NCI-H226 (cell line): ENCODE measurements around the gene TDO2.

Experiments
- DNase-seq: peaks from one replicate; pipeline ENCODE4 v3.0.0-alpha.2; 2015

Gene TDO2

GRCh38 chr4:155903453-155903852 lies at the start of gene TDO2:
TSS of gene TDO2 (plus strand) at chr4:155903696. CDS start at chr4:155903759, 63 bp downstream.
- DNase-seq, result no peak

GRCh38 chr4:155854582-155855226 lies 48.8 kb upstream of the TDO2 start:
- DNase-seq, result no peak

GRCh38 chr4:155855897-155856296 lies 47.6 kb upstream of the TDO2 start:
- DNase-seq, result no peak

GRCh38 chr4:155866177-155866576 lies 37.3 kb upstream of the TDO2 start, which contains the start of gene ASIC5:
TSS of gene ASIC5 (minus strand) at chr4:155866277. CDS start at chr4:155866226, 51 bp downstream.
- DNase-seq, result no peak

- no peak for DNase-seq
These were observed 27.6 kb upstream of the TDO2 start for GRCh38 chr4:155875878-155876277.

GRCh38 chr4:155877971-155878370 lies 25.5 kb upstream of the TDO2 start:
- DNase-seq, result no peak

GRCh38 chr4:155878611-155879010 lies 24.9 kb upstream of the TDO2 start:
- DNase-seq, result no peak

- no peak for DNase-seq
These were observed 23.7 kb upstream of the TDO2 start for GRCh38 chr4:155879767-155880166.

GRCh38 chr4:155881555-155881954 lies 21.9 kb upstream of the TDO2 start:
- no peak for DNase-seq

- DNase-seq, result no peak
These were observed 19.6 kb upstream of the TDO2 start for GRCh38 chr4:155883895-155884294.

GRCh38 chr4:155885666-155886065 lies 17.8 kb upstream of the TDO2 start:
- DNase-seq, result no peak

GRCh38 chr4:155887045-155887444 lies 16.5 kb upstream of the TDO2 start:
- DNase-seq, result no peak

- peak; percentile 35 for DNase-seq
These were observed 15.5 kb upstream of the TDO2 start for GRCh38 chr4:155887847-155888570.

GRCh38 chr4:155889031-155889793 lies 14.3 kb upstream of the TDO2 start:
- peak; percentile 88 for DNase-seq

- DNase-seq, result no peak
These were observed 13.6 kb upstream of the TDO2 start for GRCh38 chr4:155889946-155890345.

- DNase-seq, result peak; percentile 32
These were observed 12.4 kb upstream of the TDO2 start for GRCh38 chr4:155891058-155891457.

GRCh38 chr4:155898371-155898770 lies 5.1 kb upstream of the TDO2 start:
- DNase-seq, result peak; percentile 16

- no peak for DNase-seq
These were observed 3.6 kb upstream of the TDO2 start for GRCh38 chr4:155899891-155900290.

GRCh38 chr4:155900381-155900780 lies 3.1 kb upstream of the TDO2 start:
- DNase-seq, result peak; percentile 89

- no peak for DNase-seq
These were observed 2.5 kb upstream of the TDO2 start for GRCh38 chr4:155901013-155901412.

- DNase-seq, result peak; percentile 30
These were observed 835 bp downstream of the TDO2 start for GRCh38 chr4:155904331-155904730.

GRCh38 chr4:155906554-155907247 lies 3.2 kb downstream of the TDO2 start:
- DNase-seq, result peak; percentile 67

- no peak for DNase-seq
These were observed 4.1 kb downstream of the TDO2 start for GRCh38 chr4:155907556-155907955.
